HepG2 (cell line): ENCODE data around the gene ZNF490. TPM values are rescaled to one million over a fixed set of nuclear protein-coding genes. Genes with fewer than 3 reads are reported as not detected.

ENCODE experiments used
- GATA4 ChIP-seq: sonication (generic); IDR thresholded peaks from 2 replicates; pipeline ENCODE4 v1.6.1; 2016; ENCODE audit warnings: antibody characterized with exemption, low read depth, borderline replicate concordance
- KLF13 ChIP-seq: sonication (generic); formaldehyde crosslinking; IDR thresholded peaks from 2 replicates; pipeline ENCODE4 v1.4.0; 2020; ENCODE audit warnings: mild to moderate bottlenecking, missing genetic modification reagents
- MTF1 ChIP-seq: sonication (generic); formaldehyde crosslinking; IDR thresholded peaks from 2 replicates; pipeline ENCODE4 v1.5.0; 2020; ENCODE audit warnings: missing genetic modification reagents
- NFYB ChIP-seq: sonication (generic); formaldehyde crosslinking; IDR thresholded peaks from 2 replicates; pipeline ENCODE4 v1.4.0; 2020; ENCODE audit warnings: missing genetic modification reagents
- NONO ChIP-seq, 2 experiments: fragments of 450-650 bp in 1 of 2; sonication (generic) in 1 of 2; formaldehyde crosslinking in 1 of 2; IDR thresholded peaks in 1 of 2; conservative IDR thresholded peaks in 1 of 2; 2 replicates each; pipeline versions ENCODE4 v1.6.1 to v1.8.0; 2017 to 2022; ENCODE audit warnings: mild to moderate bottlenecking in 1 of 2, missing genetic modification reagents in 1 of 2, moderate library complexity in 1 of 2
- PBX3 ChIP-seq: sonication (generic); formaldehyde crosslinking; IDR thresholded peaks from 2 replicates; pipeline ENCODE4 v1.8.1; 2023; ENCODE audit warnings: missing genetic modification reagents, inconsistent platforms, borderline replicate concordance
- PLRG1 ChIP-seq: fragments of 450-650 bp; conservative IDR thresholded peaks from 2 replicates; pipeline ENCODE4 v1.6.1; 2016
- PRDM4 ChIP-seq: sonication (generic); formaldehyde crosslinking; IDR thresholded peaks from 2 replicates; pipeline ENCODE4 v1.9.0; 2021; ENCODE audit warnings: missing genetic modification reagents, borderline replicate concordance
- RARG ChIP-seq: sonication (generic); formaldehyde crosslinking; IDR thresholded peaks from 2 replicates; pipeline ENCODE4 v1.4.0; 2020; ENCODE audit warnings: low read depth, mild to moderate bottlenecking, missing genetic modification reagents
- SMARCE1 ChIP-seq: fragments of 450-650 bp; IDR thresholded peaks from 2 replicates; pipeline ENCODE4 v1.6.1; 2017; ENCODE audit warnings: borderline replicate concordance
- SSRP1 ChIP-seq: IDR thresholded peaks from 2 replicates; pipeline ENCODE4 v1.6.1; 2016; ENCODE audit warnings: control low read depth
- TEAD3 ChIP-seq: optimal IDR thresholded peaks from 2 replicates; pipeline ENCODE3; 2016; ENCODE audit warnings: borderline replicate concordance
- TMF1 ChIP-seq: sonication (generic); formaldehyde crosslinking; IDR thresholded peaks from 2 replicates; pipeline ENCODE4 v1.8.1; 2022; ENCODE audit warnings: low read depth, missing genetic modification reagents
- ZBTB38 ChIP-seq: sonication (generic); formaldehyde crosslinking; IDR thresholded peaks from 2 replicates; pipeline ENCODE4 v1.5.1; 2020; ENCODE audit warnings: mild to moderate bottlenecking, missing genetic modification reagents
- ZFP91 ChIP-seq: sonication (generic); formaldehyde crosslinking; IDR thresholded peaks from 2 replicates; pipeline ENCODE4 v1.9.0; 2022; ENCODE audit warnings: missing genetic modification reagents, mild to moderate bottlenecking, borderline replicate concordance
- ZMYM2 ChIP-seq: sonication (generic); formaldehyde crosslinking; IDR thresholded peaks from 2 replicates; pipeline ENCODE4 v1.8.0; 2022; ENCODE audit warnings: mild to moderate bottlenecking, missing genetic modification reagents
- ZNF225 ChIP-seq: sonication (generic); formaldehyde crosslinking; IDR thresholded peaks from 2 replicates; pipeline ENCODE4 v1.4.0; 2020; ENCODE audit warnings: mild to moderate bottlenecking, missing genetic modification reagents
- ZNF275 ChIP-seq: sonication (generic); formaldehyde crosslinking; IDR thresholded peaks from 2 replicates; pipeline ENCODE4 v1.8.0; 2022; ENCODE audit warnings: missing genetic modification reagents, mild to moderate bottlenecking, inconsistent platforms, borderline replicate concordance
- ZNF510 ChIP-seq: sonication (generic); formaldehyde crosslinking; IDR thresholded peaks from 2 replicates; pipeline ENCODE4 v1.4.0; 2020; ENCODE audit warnings: low read depth, mild to moderate bottlenecking, missing genetic modification reagents
- ZNF556 ChIP-seq: sonication (generic); formaldehyde crosslinking; IDR thresholded peaks from 2 replicates; pipeline ENCODE4 v1.4.0; 2020; ENCODE audit warnings: mild to moderate bottlenecking, missing genetic modification reagents, borderline replicate concordance
- ZNF761 ChIP-seq: sonication (generic); formaldehyde crosslinking; conservative IDR thresholded peaks from 2 replicates; pipeline ENCODE4 v1.4.0; 2020; ENCODE audit warnings: mild to moderate bottlenecking, missing genetic modification reagents
- ZNF891 ChIP-seq: sonication (generic); formaldehyde crosslinking; IDR thresholded peaks from 2 replicates; pipeline ENCODE4 v1.5.0; 2020; ENCODE audit warnings: mild to moderate bottlenecking, missing genetic modification reagents
- ZSCAN22 ChIP-seq: sonication (generic); formaldehyde crosslinking; IDR thresholded peaks from 2 replicates; pipeline ENCODE4 v1.4.0; 2020; ENCODE audit warnings: mild to moderate bottlenecking, missing genetic modification reagents
- polyA plus RNA-seq, 8 experiments: library from polyadenylated mRNA; depleted of rRNA in 3 of 8; stranded (reverse) in 7 of 8; unstranded in 1 of 8; fragments of >200 nt; fragmentation: Illumina TruSeq in 4 of 8; extraction: Trizol in 4 of 8; gene quantifications; 2 replicates each; pipeline versions ENCODE4 v1.2.1 to v1.2.3, GENCODE V29; 2011 to 2016; ENCODE audit warnings: low read depth in 4 of 8, missing spikeins in 1 of 8, mixed read lengths in 1 of 8; ENCODE audit not compliant: insufficient read depth in 1 of 8
- total RNA-seq, 5 experiments: library from RNA; depleted of rRNA; stranded (reverse); fragments of >200 nt; fragmentation: Illumina TruSeq; extraction: Trizol; gene quantifications; 2 replicates each; pipeline ENCODE4 v1.2.3, GENCODE V29; 2016; ENCODE audit warnings: low read depth in 1 of 5

Gene ZNF490
- total and polyA plus RNA-seq, 2 of the 13 experiments (the other 11 are each of a cell fraction or from before 2014, with no cell fraction given), result 1.3 to 2.9 TPM

- TF ChIP-seq SMARCE1, result no peak
- TF ChIP-seq RARG (CRISPR knock-in tag), result peak; percentile 31; the same call in 1 of the 2 replicates
- TF ChIP-seq ZNF761 (CRISPR knock-in tag), result peak; percentile 76; the same call in 1 of the 2 replicates
- TF ChIP-seq NFYB (CRISPR knock-in tag), result peak; percentile 88
- peak; percentile 83 for TF ChIP-seq ZFP91 (CRISPR knock-in tag)
- peak; percentile 90; the same call in 1 of the 2 replicates for TF ChIP-seq ZNF225
- peak; percentile 81 for TF ChIP-seq TEAD3
- 0 out of 2 replicates have a peak, but pooled peaks have one; percentile 5 for TF ChIP-seq ZNF510
- 0 out of 2 replicates have a peak, but pooled peaks have one; percentile 33 for TF ChIP-seq SSRP1
- no peak for TF ChIP-seq PRDM4
- TF ChIP-seq NONO (IDR thresholded peaks at IDR 0.05), result no peak
- 0 out of 2 replicates have a peak, but pooled peaks have one; percentile 16 for TF ChIP-seq NONO (CRISPR knock-in tag; conservative IDR thresholded peaks at IDR 0.05)
- 0 out of 2 replicates have a peak, but pooled peaks have one; percentile 66 for TF ChIP-seq ZNF556 (CRISPR knock-in tag)
- TF ChIP-seq KLF13 (CRISPR knock-in tag), result no peak
- peak; percentile 69; the same call in 1 of the 2 replicates for TF ChIP-seq ZNF891 (CRISPR knock-in tag)
- peak; percentile 71; the same call in 1 of the 2 replicates for TF ChIP-seq ZNF275 (CRISPR knock-in tag)
- no peak for TF ChIP-seq PBX3 (CRISPR knock-in tag)
- TF ChIP-seq PLRG1, result no peak
- TF ChIP-seq ZMYM2 (CRISPR knock-in tag), result no peak
- TF ChIP-seq TMF1 (CRISPR knock-in tag), result peak; percentile 63; the same call in 1 of the 2 replicates
- TF ChIP-seq MTF1 (CRISPR knock-in tag), result no peak
- TF ChIP-seq GATA4, result peak; percentile 32; the same call in 1 of the 2 replicates
- no peak for TF ChIP-seq ZSCAN22 (CRISPR knock-in tag)
- peak; percentile 59; the same call in 1 of the 2 replicates for TF ChIP-seq ZBTB38 (CRISPR knock-in tag)
Measured at GRCh38 chr19:12610540-12611360, at the start of gene ZNF490, which contains the start of gene ZNF791 (continued).
